Caki2 (cell line): Measurements from ENCODE around the gene ENPP7. TPM values are rescaled to one million over a fixed set of nuclear protein-coding genes. Genes with fewer than 3 reads are reported as not detected.
"Not testable (repeated sequence)": the region's sequence is repeated elsewhere in the genome, so short reads cannot be mapped to it uniquely, and the experiment has no call there.

Experiments
- DNase-seq: peaks from one replicate; pipeline ENCODE4 v3.0.0-alpha.2; 2015; ENCODE audit warnings: low read depth
- in situ Hi-C: cut with HindIII; loops from 2 replicates; pipeline ENCODE4 v1.10.0; 2016; ENCODE audit warnings: low sequenced_read_pairs, low pct_unique_long_range_greater_than_20kb, mixed read lengths
- total RNA-seq: library from RNA; depleted of rRNA; stranded (reverse); fragments of >200 nt; shearing (Covaris generic); gene quantifications from 2 replicates; pipeline ENCODE4 v1.2.3, GENCODE V29; 2014; ENCODE audit warnings: low replicate concordance

Gene ENPP7
- total RNA-seq, 1 experiment from 2014 or later, result not detected

GRCh38 chr17:79741751-79742588 lies 11.2 kb downstream of the ENPP7 start:
- in situ Hi-C loops, result no loop called here
- DNase-seq, result peak; percentile 68

DNA sequence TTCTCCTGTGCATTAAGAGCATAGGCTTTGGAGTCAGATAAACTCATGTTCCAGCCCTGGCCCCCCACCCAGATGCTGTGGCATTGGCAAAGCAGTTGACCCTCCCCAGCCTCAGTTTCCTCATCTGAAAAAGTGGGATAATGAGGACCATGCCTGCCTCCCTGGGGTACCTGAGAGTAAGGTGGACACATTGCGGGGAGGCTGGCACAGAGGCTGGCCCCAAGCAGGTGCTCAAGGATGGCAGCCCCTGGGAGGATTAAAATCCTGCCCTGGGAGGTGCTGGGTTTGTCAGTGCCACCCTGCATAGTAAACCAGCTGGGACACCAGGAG lies 11.8 kb downstream of the ENPP7 start:
- in situ Hi-C loops, result no loop called here

GRCh38 chr17:79742951-79743476 lies 12.3 kb downstream of the ENPP7 start:
- no peak for DNase-seq
- in situ Hi-C loops, result no loop called here

More for the DNA sequence above, 11.8 kb downstream of the ENPP7 start:
- DNase-seq, result no peak

GRCh38 chr17:79743614-79744013 lies 12.9 kb downstream of the ENPP7 start:
- DNase-seq, result no peak
- in situ Hi-C loops, result no loop called here

DNA sequence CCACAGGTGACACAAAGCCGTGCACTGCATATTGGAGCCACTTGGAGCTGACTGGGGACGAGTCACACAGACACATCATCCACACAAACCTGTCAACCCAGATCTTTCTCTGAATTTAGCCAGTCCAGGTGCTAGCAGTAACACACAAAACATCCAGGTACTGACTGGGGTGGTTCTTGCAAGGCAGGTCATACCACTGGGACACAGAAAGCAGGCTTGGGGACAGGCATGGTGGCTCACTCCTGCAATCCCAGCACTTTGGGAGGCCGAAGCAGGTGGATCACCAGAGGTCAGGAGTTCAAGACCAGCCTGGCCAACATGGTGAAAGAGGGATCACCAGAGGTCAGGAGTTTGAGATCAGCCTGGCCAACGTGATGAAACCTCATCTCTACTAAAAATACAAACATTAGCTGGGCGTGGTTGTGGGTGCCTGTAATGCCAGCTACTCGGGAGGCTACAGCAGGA lies 14.9 kb downstream of the ENPP7 start:
- no peak for DNase-seq
- in situ Hi-C loops, result no loop called here

- in situ Hi-C loops, result no loop called here
- no peak for DNase-seq
Measured at GRCh38 chr17:79746889-79747507, 16.3 kb downstream of the ENPP7 start.

- no peak for DNase-seq
- in situ Hi-C loops, result no loop called here
Measured at GRCh38 chr17:79747508-79748294, 17.0 kb downstream of the ENPP7 start.

DNA sequence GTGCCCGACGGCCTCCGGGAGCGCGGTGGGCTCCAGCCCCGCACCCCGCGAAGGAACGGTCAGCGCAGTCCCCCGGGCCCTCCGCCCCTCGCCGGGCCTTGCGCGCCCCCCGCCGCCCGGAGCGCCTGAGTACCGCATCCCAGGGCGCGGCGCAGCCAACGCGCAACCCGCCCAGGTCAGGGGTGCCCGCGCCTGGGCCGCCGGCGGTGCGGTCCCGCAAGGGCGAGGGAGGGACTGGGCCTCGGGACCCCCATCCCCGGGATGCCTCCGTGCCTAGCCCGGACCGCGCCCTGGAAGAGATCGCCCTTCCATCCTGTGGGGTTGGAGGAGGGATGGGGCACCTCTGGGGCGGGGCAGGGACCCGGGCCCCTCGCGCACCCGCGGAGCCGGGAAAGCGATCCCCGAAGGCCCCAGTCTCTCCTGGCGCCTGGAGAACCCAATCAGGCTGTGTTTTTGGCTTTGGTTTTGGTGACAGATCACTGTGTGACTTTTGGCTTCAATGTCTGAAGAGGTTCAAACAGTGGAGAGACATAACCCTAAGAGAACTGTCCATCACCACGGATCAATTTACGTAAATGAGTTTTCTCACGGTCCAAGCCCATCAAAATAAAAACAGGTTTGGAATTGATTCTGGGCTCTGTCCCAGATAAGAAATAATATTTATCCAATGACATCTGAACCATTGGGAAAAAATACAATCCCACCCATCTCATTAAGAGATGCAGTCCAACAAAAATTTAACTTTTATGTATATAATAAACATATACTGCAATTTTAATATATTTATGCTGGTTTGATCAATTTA lies 17.8 kb downstream of the ENPP7 start:
- DNase-seq, result no peak
- in situ Hi-C loops, result no loop called here

- in situ Hi-C loops, result no loop called here
- DNase-seq, result peak; percentile 68
Measured at GRCh38 chr17:79749156-79749815, 18.5 kb downstream of the ENPP7 start.

DNA sequence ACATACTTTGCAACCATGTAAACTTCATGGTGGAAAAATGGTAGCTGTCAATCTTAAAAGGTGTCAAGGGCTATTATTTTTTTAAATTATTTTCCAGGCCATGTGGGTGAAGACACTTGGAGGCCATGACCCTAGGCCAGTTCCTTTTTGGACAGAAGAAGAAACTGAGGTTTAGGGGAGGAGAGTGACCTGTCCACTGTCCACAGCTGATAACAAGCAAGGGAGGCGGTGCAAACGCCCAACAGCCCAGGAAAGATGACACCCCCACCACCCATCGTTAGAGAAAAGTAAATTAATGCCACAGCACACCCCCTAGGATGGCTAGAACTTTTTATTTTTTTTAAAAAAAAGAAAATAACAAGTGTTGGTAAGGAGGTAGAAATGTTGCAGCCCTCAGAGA lies 19.2 kb downstream of the ENPP7 start:
- DNase-seq, result no peak
- in situ Hi-C loops, result no loop called here

DNA sequence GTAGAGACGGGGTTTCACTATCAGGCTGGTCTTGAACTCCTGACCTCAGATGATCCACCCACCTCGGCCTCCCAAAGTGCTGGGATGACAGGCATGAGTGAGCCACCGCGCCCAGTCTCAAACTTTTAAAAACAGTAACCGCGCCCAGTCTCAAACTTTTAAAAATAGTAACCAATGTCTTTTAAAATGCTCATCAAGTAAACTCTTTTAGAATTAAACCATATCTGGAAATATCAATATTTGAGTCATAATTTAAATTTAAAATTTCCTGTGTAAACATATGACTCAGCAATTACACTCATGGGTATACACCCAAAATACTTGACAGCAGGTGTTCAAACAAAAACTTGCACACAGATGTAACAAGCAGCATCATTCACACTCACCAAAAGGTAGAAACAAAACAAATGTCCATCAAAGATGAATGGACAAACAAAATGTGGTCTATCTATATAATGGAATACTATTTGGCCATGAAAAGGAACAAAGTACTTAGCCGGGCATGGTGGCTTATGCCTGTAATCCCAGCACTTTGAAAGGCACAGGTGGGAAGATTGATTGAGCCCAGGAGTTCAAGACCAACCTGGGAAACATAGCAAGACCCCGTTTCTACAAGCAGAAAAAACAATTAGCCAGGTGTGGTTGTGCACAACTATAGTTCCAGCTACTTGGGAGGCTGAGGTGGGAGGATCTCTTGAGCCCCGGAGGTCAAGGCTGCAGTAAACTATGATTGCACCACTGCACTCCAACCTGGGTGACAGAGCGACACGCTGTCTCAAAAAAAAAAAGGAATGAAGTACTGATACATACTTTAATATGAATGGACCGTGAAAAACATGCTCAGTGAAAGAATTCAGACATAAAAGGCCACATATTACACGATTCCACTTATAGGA lies 20.2 kb downstream of the ENPP7 start:
- DNase-seq, result no peak

GRCh38 chr17:79752175-79752574 lies 21.4 kb downstream of the ENPP7 start:
- in situ Hi-C loops, result no loop called here

More for the DNA sequence above, 20.2 kb downstream of the ENPP7 start:
- in situ Hi-C loops, result no loop called here

GRCh38 chr17:79754370-79754769 lies 23.6 kb downstream of the ENPP7 start:
- no peak for DNase-seq
- in situ Hi-C loops, result no loop called here

More at GRCh38 chr17:79752175-79752574, 21.4 kb downstream of the ENPP7 start:
- no peak for DNase-seq

- in situ Hi-C loops, DNase-seq: not testable (repeated sequence)
Measured at GRCh38 chr17:79754903-79755302, 24.2 kb downstream of the ENPP7 start.

DNA sequence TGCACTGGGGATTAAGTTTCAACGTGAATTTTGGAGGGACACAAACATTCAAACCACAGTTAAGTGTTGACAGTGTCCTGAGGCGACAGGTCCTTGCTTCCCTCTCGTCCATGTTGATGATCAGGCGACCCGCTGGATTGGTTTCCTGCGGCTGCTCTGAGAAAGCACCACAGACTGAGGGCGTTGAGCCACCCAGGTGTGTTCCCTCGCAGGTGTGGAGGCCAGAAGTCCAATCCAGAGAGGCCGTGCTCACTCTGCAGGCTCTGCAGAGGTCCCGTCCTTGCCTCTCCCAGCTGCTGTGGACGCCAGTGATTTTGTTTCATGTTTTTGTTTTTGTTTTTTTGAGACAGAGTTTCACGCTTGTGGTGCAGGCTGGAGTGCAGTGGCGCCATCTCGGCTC lies 24.8 kb downstream of the ENPP7 start:
- in situ Hi-C loops, result no loop called here

GRCh38 chr17:79757140-79757745 lies 26.5 kb downstream of the ENPP7 start:
- in situ Hi-C loops, result no loop called here
- no peak for DNase-seq

More for the DNA sequence above, 24.8 kb downstream of the ENPP7 start:
- no peak for DNase-seq
